K562 (cell line): Measurements from ENCODE around the gene EPB41L4A. TPM values are rescaled to one million over a fixed set of nuclear protein-coding genes. Genes with fewer than 3 reads are reported as not detected.

Source experiments
- ARHGAP35 ChIP-seq: fragments of 450-650 bp; IDR thresholded peaks from 2 replicates; pipeline ENCODE4 v1.6.1; 2018; ENCODE audit not compliant: partially characterized antibody
- CHCHD3 ChIP-seq: fragments of 250-450 bp; sonication (Bioruptor Pico); IDR thresholded peaks from 2 replicates; pipeline ENCODE4 v2.1.2; 2022; ENCODE audit warnings: mild to moderate bottlenecking
- KDM4B ChIP-seq, 2 experiments: fragments of 450-650 bp in 1 of 2; sonication (generic) in 1 of 2; IDR thresholded peaks; 2 replicates each; pipeline ENCODE4 v1.6.1; 2016 to 2017; ENCODE audit warnings: borderline replicate concordance in 2 of 2, antibody characterized with exemption in 1 of 2, low read depth in 1 of 2, mild to moderate bottlenecking in 1 of 2
- MCM5 ChIP-seq: fragments of 450-650 bp; IDR thresholded peaks from 2 replicates; pipeline ENCODE4 v1.6.1; 2016; ENCODE audit warnings: low read depth
- MYBL2 ChIP-seq, 2 experiments: fragments of 450-650 bp in 1 of 2; sonication (generic) in 1 of 2; formaldehyde crosslinking in 1 of 2; IDR thresholded peaks; 2 replicates each; pipeline versions ENCODE4 v1.6.1 to v1.8.1; 2017 to 2022; ENCODE audit warnings: borderline replicate concordance in 1 of 2, inconsistent platforms in 1 of 2, low read depth in 1 of 2, mild to moderate bottlenecking in 1 of 2, missing genetic modification reagents in 1 of 2, moderate library complexity in 1 of 2
- RBM22 ChIP-seq: fragments of 200-400 bp; formaldehyde crosslinking; IDR thresholded peaks from 2 replicates; pipeline ENCODE4 v1.6.1; 2018; ENCODE audit warnings: low read length, low read depth; ENCODE audit not compliant: poor library complexity, severe bottlenecking
- RBM34 ChIP-seq: fragments of 200-400 bp; formaldehyde crosslinking; IDR thresholded peaks from 2 replicates; pipeline ENCODE4 v1.6.1; 2018; ENCODE audit warnings: low read length, borderline replicate concordance; ENCODE audit not compliant: insufficient read depth
- SMAD1 ChIP-seq: fragments of 150-350 bp; IDR thresholded peaks from 2 replicates; pipeline ENCODE4 v1.6.1; 2014; ENCODE audit warnings: low read length, low read depth; ENCODE audit not compliant: partially characterized antibody
- ZKSCAN3 ChIP-seq: fragments of 250-450 bp; sonication (Bioruptor Pico); IDR thresholded peaks from 2 replicates; pipeline ENCODE4 v1.4.0; 2020
- ZNF146 ChIP-seq: IDR thresholded peaks from one replicate; pipeline ENCODE4 v1.6.1; 2018; ENCODE audit warnings: missing compliant biosample characterization; ENCODE audit not compliant: unreplicated experiment
- ZNF316 ChIP-seq: fragments of 450-650 bp; IDR thresholded peaks from 2 replicates; pipeline ENCODE4 v1.6.1; 2016
- ZNF778 ChIP-seq: fragments of 450-650 bp; formaldehyde crosslinking; IDR thresholded peaks from 2 replicates; pipeline ENCODE4 v1.4.0; 2020; ENCODE audit warnings: mild to moderate bottlenecking, moderate library complexity
- polyA plus RNA-seq, 8 experiments: library from polyadenylated mRNA; depleted of rRNA in 4 of 8; stranded (reverse) in 5 of 8; unstranded in 3 of 8; fragments of >200 nt; fragmentation: Nextera tagmentation in 2 of 8; fragmentation: Illumina TruSeq in 1 of 8; extraction: Ambion mirVana in 2 of 8; extraction: Trizol in 1 of 8; gene quantifications; 2 replicates each; pipeline versions ENCODE4 v1.2.1 to v1.2.3, GENCODE V29; 2011 to 2014; ENCODE audit warnings: inconsistent platforms in 1 of 8, missing spikeins in 1 of 8
- total RNA-seq, 7 experiments: library from RNA; depleted of rRNA in 6 of 7; stranded (reverse); fragments of >200 nt in 6 of 7; fragmentation: Illumina TruSeq in 2 of 7; extraction: Trizol in 2 of 7; gene quantifications; 2 replicates each; pipeline versions ENCODE4 v1.2.1 to v1.2.3, GENCODE V29; 2011 to 2021; ENCODE audit warnings: low replicate concordance in 1 of 7
- TF ChIP-seq, protein P1 (sequence below): IDR thresholded peaks from 3 replicates; pipeline ENCODE4 v1.6.1; 2011; ENCODE audit warnings: borderline replicate concordance, mild to moderate bottlenecking; ENCODE audit not compliant: insufficient read length, insufficient read depth
- TF ChIP-seq, protein P2 (sequence below), 2 experiments: fragments of 450-650 bp; IDR thresholded peaks; 2 replicates each; pipeline ENCODE4 v1.6.1; 2016
- TF ChIP-seq, protein P3 (sequence below): sonication (generic); formaldehyde crosslinking; IDR thresholded peaks from 2 replicates; pipeline ENCODE4 v1.8.1; 2023; ENCODE audit warnings: missing genetic modification reagents, mild to moderate bottlenecking, borderline replicate concordance
- TF ChIP-seq, protein P4 (sequence below): fragments of 250-450 bp; sonication (Bioruptor Pico); IDR thresholded peaks from 2 replicates; pipeline ENCODE4 v1.8.0; 2021; ENCODE audit warnings: borderline replicate concordance, mild to moderate bottlenecking, moderate library complexity; ENCODE audit not compliant: poor library complexity, severe bottlenecking
- TF ChIP-seq, protein P5 (sequence below): fragments of 450-650 bp; formaldehyde crosslinking; IDR thresholded peaks from 2 replicates; pipeline ENCODE4 v1.4.0; 2022; ENCODE audit warnings: missing genetic modification characterization

EPB41L4A gene
- total and polyA plus RNA-seq, 9 of the 15 experiments (the other 6 are each of a cell fraction or from before 2014, with no cell fraction given): 0.04 to 0.35 (median 0.12) TPM; not detected in 3

DNA sequence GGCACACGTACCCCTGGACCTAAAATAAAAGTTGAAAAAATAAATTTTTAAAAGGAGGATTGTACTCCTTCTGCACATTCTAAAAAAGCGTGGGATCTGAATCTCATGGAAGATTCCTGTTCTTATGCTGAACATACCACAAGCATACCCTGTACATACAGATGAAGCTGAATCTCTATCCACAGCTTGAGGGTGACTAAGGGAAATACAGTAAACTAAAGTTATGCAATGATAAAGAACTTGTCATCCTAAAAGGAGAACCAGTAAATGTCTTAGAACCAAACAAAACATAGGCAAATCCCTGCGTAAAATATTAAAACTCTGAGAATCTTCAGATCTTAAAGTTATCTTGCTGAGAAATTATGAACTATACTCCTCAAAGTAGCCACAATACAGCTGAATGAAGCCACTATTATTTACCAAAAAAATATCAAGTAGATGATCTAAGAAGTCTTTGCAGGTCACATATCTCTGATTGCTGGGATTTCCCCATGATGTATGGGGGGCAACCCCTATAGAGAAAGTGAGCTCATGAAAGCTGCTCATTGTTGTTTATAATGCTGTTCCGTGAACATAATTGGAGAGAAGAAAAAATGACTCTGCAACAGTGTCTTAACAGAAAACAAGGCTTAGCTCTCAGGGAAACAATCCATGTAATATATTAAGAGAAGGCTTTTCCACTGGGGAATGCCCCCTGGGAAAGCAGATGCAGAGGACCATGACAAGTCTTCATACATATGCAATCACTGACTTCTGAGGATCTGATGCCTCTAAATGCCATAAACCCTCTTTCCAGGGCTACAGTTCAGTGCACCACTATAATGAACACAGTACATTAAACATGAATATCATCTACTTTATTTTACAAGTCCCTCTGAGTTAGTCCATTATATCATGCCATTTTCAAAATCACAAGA, 210.1 kb downstream of the EPB41L4A start (continued):
- TF ChIP-seq, protein P1, sequence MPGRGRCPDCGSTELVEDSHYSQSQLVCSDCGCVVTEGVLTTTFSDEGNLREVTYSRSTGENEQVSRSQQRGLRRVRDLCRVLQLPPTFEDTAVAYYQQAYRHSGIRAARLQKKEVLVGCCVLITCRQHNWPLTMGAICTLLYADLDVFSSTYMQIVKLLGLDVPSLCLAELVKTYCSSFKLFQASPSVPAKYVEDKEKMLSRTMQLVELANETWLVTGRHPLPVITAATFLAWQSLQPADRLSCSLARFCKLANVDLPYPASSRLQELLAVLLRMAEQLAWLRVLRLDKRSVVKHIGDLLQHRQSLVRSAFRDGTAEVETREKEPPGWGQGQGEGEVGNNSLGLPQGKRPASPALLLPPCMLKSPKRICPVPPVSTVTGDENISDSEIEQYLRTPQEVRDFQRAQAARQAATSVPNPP: no peak
- TF ChIP-seq CHCHD3 (CRISPR knock-in tag): no peak
- no peak for TF ChIP-seq SMAD1
- TF ChIP-seq MCM5: no peak
- TF ChIP-seq, protein P2, sequence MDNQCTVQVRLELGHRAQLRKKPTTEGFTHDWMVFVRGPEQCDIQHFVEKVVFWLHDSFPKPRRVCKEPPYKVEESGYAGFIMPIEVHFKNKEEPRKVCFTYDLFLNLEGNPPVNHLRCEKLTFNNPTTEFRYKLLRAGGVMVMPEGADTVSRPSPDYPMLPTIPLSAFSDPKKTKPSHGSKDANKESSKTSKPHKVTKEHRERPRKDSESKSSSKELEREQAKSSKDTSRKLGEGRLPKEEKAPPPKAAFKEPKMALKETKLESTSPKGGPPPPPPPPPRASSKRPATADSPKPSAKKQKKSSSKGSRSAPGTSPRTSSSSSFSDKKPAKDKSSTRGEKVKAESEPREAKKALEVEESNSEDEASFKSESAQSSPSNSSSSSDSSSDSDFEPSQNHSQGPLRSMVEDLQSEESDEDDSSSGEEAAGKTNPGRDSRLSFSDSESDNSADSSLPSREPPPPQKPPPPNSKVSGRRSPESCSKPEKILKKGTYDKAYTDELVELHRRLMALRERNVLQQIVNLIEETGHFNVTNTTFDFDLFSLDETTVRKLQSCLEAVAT (IDR thresholded peaks at IDR 0.05): no peak
- TF ChIP-seq RBM22: no peak
- no peak for TF ChIP-seq RBM34
- no peak for TF ChIP-seq ARHGAP35
- TF ChIP-seq ZNF146 (CRISPR knock-in tag): no peak
- no peak for TF ChIP-seq ZNF778
- TF ChIP-seq KDM4B (IDR thresholded peaks at IDR 0.05; ENCODE audit: borderline replicate concordance in 2 of 2, low read depth in 1 of 2): no peak
- TF ChIP-seq, protein P3, sequence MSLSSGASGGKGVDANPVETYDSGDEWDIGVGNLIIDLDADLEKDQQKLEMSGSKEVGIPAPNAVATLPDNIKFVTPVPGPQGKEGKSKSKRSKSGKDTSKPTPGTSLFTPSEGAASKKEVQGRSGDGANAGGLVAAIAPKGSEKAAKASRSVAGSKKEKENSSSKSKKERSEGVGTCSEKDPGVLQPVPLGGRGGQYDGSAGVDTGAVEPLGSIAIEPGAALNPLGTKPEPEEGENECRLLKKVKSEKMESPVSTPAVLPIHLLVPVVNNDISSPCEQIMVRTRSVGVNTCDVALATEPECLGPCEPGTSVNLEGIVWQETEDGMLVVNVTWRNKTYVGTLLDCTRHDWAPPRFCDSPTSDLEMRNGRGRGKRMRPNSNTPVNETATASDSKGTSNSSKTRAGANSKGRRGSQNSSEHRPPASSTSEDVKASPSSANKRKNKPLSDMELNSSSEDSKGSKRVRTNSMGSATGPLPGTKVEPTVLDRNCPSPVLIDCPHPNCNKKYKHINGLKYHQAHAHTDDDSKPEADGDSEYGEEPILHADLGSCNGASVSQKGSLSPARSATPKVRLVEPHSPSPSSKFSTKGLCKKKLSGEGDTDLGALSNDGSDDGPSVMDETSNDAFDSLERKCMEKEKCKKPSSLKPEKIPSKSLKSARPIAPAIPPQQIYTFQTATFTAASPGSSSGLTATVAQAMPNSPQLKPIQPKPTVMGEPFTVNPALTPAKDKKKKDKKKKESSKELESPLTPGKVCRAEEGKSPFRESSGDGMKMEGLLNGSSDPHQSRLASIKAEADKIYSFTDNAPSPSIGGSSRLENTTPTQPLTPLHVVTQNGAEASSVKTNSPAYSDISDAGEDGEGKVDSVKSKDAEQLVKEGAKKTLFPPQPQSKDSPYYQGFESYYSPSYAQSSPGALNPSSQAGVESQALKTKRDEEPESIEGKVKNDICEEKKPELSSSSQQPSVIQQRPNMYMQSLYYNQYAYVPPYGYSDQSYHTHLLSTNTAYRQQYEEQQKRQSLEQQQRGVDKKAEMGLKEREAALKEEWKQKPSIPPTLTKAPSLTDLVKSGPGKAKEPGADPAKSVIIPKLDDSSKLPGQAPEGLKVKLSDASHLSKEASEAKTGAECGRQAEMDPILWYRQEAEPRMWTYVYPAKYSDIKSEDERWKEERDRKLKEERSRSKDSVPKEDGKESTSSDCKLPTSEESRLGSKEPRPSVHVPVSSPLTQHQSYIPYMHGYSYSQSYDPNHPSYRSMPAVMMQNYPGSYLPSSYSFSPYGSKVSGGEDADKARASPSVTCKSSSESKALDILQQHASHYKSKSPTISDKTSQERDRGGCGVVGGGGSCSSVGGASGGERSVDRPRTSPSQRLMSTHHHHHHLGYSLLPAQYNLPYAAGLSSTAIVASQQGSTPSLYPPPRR (CRISPR knock-in tag): no peak
- no peak for TF ChIP-seq ZKSCAN3
- TF ChIP-seq, protein P4, sequence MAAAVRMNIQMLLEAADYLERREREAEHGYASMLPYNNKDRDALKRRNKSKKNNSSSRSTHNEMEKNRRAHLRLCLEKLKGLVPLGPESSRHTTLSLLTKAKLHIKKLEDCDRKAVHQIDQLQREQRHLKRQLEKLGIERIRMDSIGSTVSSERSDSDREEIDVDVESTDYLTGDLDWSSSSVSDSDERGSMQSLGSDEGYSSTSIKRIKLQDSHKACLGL (CRISPR knock-in tag): no peak
- TF ChIP-seq, protein P5, sequence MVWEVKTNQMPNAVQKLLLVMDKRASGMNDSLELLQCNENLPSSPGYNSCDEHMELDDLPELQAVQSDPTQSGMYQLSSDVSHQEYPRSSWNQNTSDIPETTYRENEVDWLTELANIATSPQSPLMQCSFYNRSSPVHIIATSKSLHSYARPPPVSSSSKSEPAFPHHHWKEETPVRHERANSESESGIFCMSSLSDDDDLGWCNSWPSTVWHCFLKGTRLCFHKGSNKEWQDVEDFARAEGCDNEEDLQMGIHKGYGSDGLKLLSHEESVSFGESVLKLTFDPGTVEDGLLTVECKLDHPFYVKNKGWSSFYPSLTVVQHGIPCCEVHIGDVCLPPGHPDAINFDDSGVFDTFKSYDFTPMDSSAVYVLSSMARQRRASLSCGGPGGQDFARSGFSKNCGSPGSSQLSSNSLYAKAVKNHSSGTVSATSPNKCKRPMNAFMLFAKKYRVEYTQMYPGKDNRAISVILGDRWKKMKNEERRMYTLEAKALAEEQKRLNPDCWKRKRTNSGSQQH (CRISPR knock-in tag): no peak
- TF ChIP-seq ZNF316: peak; percentile 76
- TF ChIP-seq MYBL2 (IDR thresholded peaks at IDR 0.05; ENCODE audit: low read depth): no peak
- no peak for TF ChIP-seq MYBL2 (CRISPR knock-in tag; IDR thresholded peaks at IDR 0.05; ENCODE audit: borderline replicate concordance)
